ENCODE measurements around the gene BRD1. TPM values are rescaled to one million over a fixed set of nuclear protein-coding genes. Genes with fewer than 3 reads are reported as not detected.

Gene BRD1
- total and polyA plus RNA-seq, 4 donors = 16.6 to 51.5 (median 28.1) TPM

- ATAC-seq (ENCODE audit: insufficient read depth, low FRiP score) = no peak
- WGBS, 2 donors = 96% methylated on average over 22 of the region's 22 CpGs
Measured at GRCh38 chr22:49797706-49798105, 30.0 kb downstream of the BRD1 start.

GRCh38 chr22:49796596-49797270 lies 30.9 kb downstream of the BRD1 start:
- no peaks in the 10 kb centered on the region for H3K27me3 ChIP-seq (ENCODE audit: control insufficient read depth in 3 of 3, insufficient read depth in 3 of 3, low read length in 2 of 3)
- ATAC-seq (ENCODE audit: insufficient read depth, low FRiP score) (no peak), DNase-seq (no peak)
- H3K27ac ChIP-seq (ENCODE audit: low read depth in 1 of 2, low read length in 1 of 2) = no peak overlapping the region
- no peaks in the 10 kb centered on the region for H3K9me3 ChIP-seq (ENCODE audit: control insufficient read depth in 4 of 4, insufficient read depth in 3 of 4, low read length in 3 of 4)
- 96 to 97% methylated on average over 25 of the region's 25 CpGs for WGBS, 2 donors
- H3K4me1 ChIP-seq (ENCODE audit: control insufficient read depth in 5 of 5, insufficient read depth in 5 of 5, low read length in 5 of 5) = peaks cover 0 to 17% (median 0%) of the 10 kb centered on the region in 5 donors
- peaks cover 14 to 67% (median 48%) of the 10 kb centered on the region in 4 donors for H3K36me3 ChIP-seq (ENCODE audit: control insufficient read depth in 4 of 4, insufficient read depth in 4 of 4, low read length in 4 of 4)
- no peak overlapping the region for H3K9ac ChIP-seq (ENCODE audit: insufficient read depth in 1 of 2, low read length in 2 of 2)
- no peak overlapping the region for H3K4me3 ChIP-seq
- no peak for TF ChIP-seq CTCF (IDR thresholded peaks at IDR 0.05; ENCODE audit: control extremely low read depth, extremely low read depth)

More at GRCh38 chr22:49797706-49798105, 30.0 kb downstream of the BRD1 start:
- no peak overlapping the region for H3K9ac ChIP-seq (ENCODE audit: insufficient read depth in 1 of 2, low read length in 2 of 2)
- no peak overlapping the region for H3K27ac ChIP-seq (ENCODE audit: low read depth in 1 of 2, low read length in 1 of 2)
- peaks cover 14 to 63% (median 42%) of the 10 kb centered on the region in 4 donors for H3K36me3 ChIP-seq (ENCODE audit: control insufficient read depth in 4 of 4, insufficient read depth in 4 of 4, low read length in 4 of 4)
- TF ChIP-seq CTCF (IDR thresholded peaks at IDR 0.05; ENCODE audit: control extremely low read depth, extremely low read depth) = no peak
- H3K9me3 ChIP-seq (ENCODE audit: control insufficient read depth in 4 of 4, insufficient read depth in 3 of 4, low read length in 3 of 4) = no peaks in the 10 kb centered on the region
- peaks cover 0 to 20% (median 0%) of the 10 kb centered on the region in 5 donors for H3K4me1 ChIP-seq (ENCODE audit: control insufficient read depth in 5 of 5, insufficient read depth in 5 of 5, low read length in 5 of 5)
- DNase-seq = no peak
- no peak overlapping the region for H3K4me3 ChIP-seq
- no peaks in the 10 kb centered on the region for H3K27me3 ChIP-seq (ENCODE audit: control insufficient read depth in 3 of 3, insufficient read depth in 3 of 3, low read length in 2 of 3)

- Histone ChIP-seq H3K9me3 (ENCODE audit: control insufficient read depth in 4 of 4, insufficient read depth in 3 of 4, low read length in 3 of 4) (no peaks in the 10 kb centered on the region), H3K36me3 (ENCODE audit: control insufficient read depth in 4 of 4, insufficient read depth in 4 of 4, low read length in 4 of 4) (peaks cover 14 to 65% (median 49%) of the 10 kb centered on the region in 4 donors), H3K4me3 (no peak overlapping the region), H3K4me1 (ENCODE audit: control insufficient read depth in 5 of 5, insufficient read depth in 5 of 5, low read length in 5 of 5) (peaks cover 0 to 15% (median 0%) of the 10 kb centered on the region in 5 donors), H3K27me3 (ENCODE audit: control insufficient read depth in 3 of 3, insufficient read depth in 3 of 3, low read length in 2 of 3) (no peaks in the 10 kb centered on the region), H3K9ac (ENCODE audit: insufficient read depth in 1 of 2, low read length in 2 of 2) (no peak overlapping the region), H3K27ac (ENCODE audit: low read depth in 1 of 2, low read length in 1 of 2) (no peak overlapping the region)
- TF ChIP-seq CTCF (IDR thresholded peaks at IDR 0.05; ENCODE audit: control extremely low read depth, extremely low read depth) = no peak
- ATAC-seq (ENCODE audit: insufficient read depth, low FRiP score) = no peak
- DNase-seq = no peak
- 95 to 97% methylated on average over 10 to 11 of the region's 11 CpGs for WGBS, 2 donors
Measured at GRCh38 chr22:49795521-49795920, 32.2 kb downstream of the BRD1 start.

Measured in lung (tissue), 12 donors.